Keratinocyte (primary cell): Measurements from ENCODE around the gene CILP2. TPM values are rescaled to one million over a fixed set of nuclear protein-coding genes. Genes with fewer than 3 reads are reported as not detected.

Source experiments
- DNase-seq: peaks from one replicate; pipeline ENCODE4 v3.0.0-alpha.2; 2011; ENCODE audit warnings: low read depth, missing footprints, low spot score
- FAIRE-seq: peaks from 2 replicates; lab custom pipeline; 2011; peaks lifted over from hg19 to GRCh38; lab: Jason Lieb, UNC
- H2AFZ ChIP-seq: 2 replicates; pipeline ENCODE4 v1.6.0; 2012; ENCODE audit warnings: low read length, control low read depth, inconsistent platforms; ENCODE audit not compliant: control insufficient read depth
- H3K27ac ChIP-seq: 2 replicates; pipeline ENCODE4 v1.5.1; 2011; ENCODE audit warnings: low read length; ENCODE audit not compliant: control insufficient read depth, insufficient read depth
- H3K27me3 ChIP-seq: 3 replicates; pipeline ENCODE4 v1.6.0; 2011; ENCODE audit warnings: low read length; ENCODE audit not compliant: control insufficient read depth, insufficient read depth; ENCODE audit errors: extremely low read depth
- H3K36me3 ChIP-seq, 2 experiments: 2 replicates in 1 of 2; 3 replicates in 1 of 2; pipeline ENCODE4 v1.5.1; 2011; ENCODE audit warnings: low read length in 2 of 2, mild to moderate bottlenecking in 1 of 2; ENCODE audit not compliant: control insufficient read depth in 2 of 2, insufficient read depth in 2 of 2; ENCODE audit errors: extremely low read depth in 1 of 2
- H3K4me1 ChIP-seq: 3 replicates; pipeline ENCODE4 v1.5.1; 2011; ENCODE audit warnings: low read length; ENCODE audit not compliant: control insufficient read depth, insufficient read depth; ENCODE audit errors: extremely low read depth
- H3K4me2 ChIP-seq: 3 replicates; pipeline ENCODE4 v1.6.0; 2011; ENCODE audit warnings: low read depth, low read length; ENCODE audit not compliant: control insufficient read depth, insufficient read depth; ENCODE audit errors: extremely low read depth
- H3K4me3 ChIP-seq, 3 experiments: fragments of 200-600 bp in 1 of 3; sonication (generic) in 1 of 3; 2 replicates in 2 of 3; 3 replicates in 1 of 3; pipeline ENCODE4 v1.5.1; 2011 to 2016; ENCODE audit warnings: low read length in 3 of 3, mild to moderate bottlenecking in 3 of 3, control low read depth in 2 of 3, inconsistent platforms in 1 of 3, low read depth in 1 of 3, mixed read lengths in 1 of 3, mixed run types in 1 of 3, moderate library complexity in 1 of 3; ENCODE audit not compliant: control insufficient read depth in 2 of 3, insufficient read depth in 2 of 3; ENCODE audit errors: extremely low read depth in 1 of 3
- H3K79me2 ChIP-seq: 2 replicates; pipeline ENCODE4 v1.6.0; 2012; ENCODE audit warnings: low read length; ENCODE audit not compliant: control insufficient read depth, insufficient read depth
- H3K9ac ChIP-seq: 3 replicates; pipeline ENCODE4 v1.6.0; 2011; ENCODE audit warnings: low read length; ENCODE audit not compliant: control insufficient read depth, insufficient read depth; ENCODE audit errors: extremely low read depth
- H3K9me1 ChIP-seq: 3 replicates; pipeline ENCODE4 v1.6.0; 2011; ENCODE audit warnings: low read length; ENCODE audit not compliant: control insufficient read depth, insufficient read depth; ENCODE audit errors: extremely low read depth
- H3K9me3 ChIP-seq: 2 replicates; pipeline ENCODE4 v1.5.1; 2012; ENCODE audit warnings: low read depth, low read length; ENCODE audit not compliant: control insufficient read depth
- H4K20me1 ChIP-seq: 3 replicates; pipeline ENCODE4 v1.6.0; 2011; ENCODE audit warnings: low read length; ENCODE audit not compliant: control insufficient read depth, insufficient read depth; ENCODE audit errors: extremely low read depth
- EZH2 ChIP-seq: IDR thresholded peaks from one replicate; pipeline ENCODE4 v1.6.1; 2012; ENCODE audit warnings: inconsistent platforms, mild to moderate bottlenecking, low read length, moderate library complexity
- dilution Hi-C: fragments of 300-500 bp; cut with MboI; formaldehyde crosslinking; loops from one replicate; pipeline ENCODE4 v1.7.0; 2020; ENCODE audit warnings: low sequenced_read_pairs; ENCODE audit not compliant: extremely low pct_ligation_motif_present
- polyA plus RNA-seq, 5 experiments: library from polyadenylated mRNA; depleted of rRNA in 3 of 5; stranded (reverse) in 3 of 5; stranded (forward) in 1 of 5; unstranded in 1 of 5; fragments of >200 nt; gene quantifications; 1 replicate in 1 of 5; 2 replicates in 3 of 5; 3 replicates in 1 of 5; pipeline versions ENCODE4 v1.2.1 to v1.2.3, GENCODE V29; 2011 to 2012; ENCODE audit warnings: missing spikeins in 2 of 5, low read depth in 1 of 5, low replicate concordance in 1 of 5
- TF ChIP-seq, protein P1 (sequence below), 3 experiments: IDR thresholded peaks in 1 of 3; conservative IDR thresholded peaks in 1 of 3; optimal IDR thresholded peaks in 1 of 3; 2 replicates in 2 of 3; 3 replicates in 1 of 3; pipeline versions ENCODE3 to v1.5.1; 2011; ENCODE audit warnings: low read length in 3 of 3, mild to moderate bottlenecking in 3 of 3, moderate library complexity in 2 of 3, control low read depth in 1 of 3, inconsistent platforms in 1 of 3; ENCODE audit not compliant: insufficient read depth in 2 of 3; ENCODE audit errors: extremely low read depth in 1 of 3

Gene CILP2
- polyA plus RNA-seq, 1 donor (not counting 4 experiments of a cell fraction or from before 2014, with no cell fraction given), result 0.07 TPM

DNA sequence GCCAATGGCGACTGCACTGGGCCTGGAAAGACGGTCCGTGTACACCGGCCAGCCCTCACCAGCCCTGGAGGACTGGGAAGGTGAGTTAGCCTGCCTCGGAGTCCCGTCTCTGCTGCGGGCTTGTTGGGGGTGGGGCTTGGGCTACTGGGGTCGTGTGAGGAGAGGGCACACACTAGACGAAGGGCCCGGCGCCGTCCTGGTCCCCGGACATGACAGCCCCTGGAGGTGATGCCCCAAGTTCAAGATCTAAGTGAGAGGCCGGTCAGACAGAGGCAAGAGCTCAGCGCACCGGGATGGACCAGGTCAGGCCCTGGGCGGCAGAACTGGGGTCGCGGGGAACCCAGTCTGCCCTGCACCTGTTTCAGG lies 1.6 kb downstream of the CILP2 start:
- H3K27ac ChIP-seq, result no peak overlapping the region
- DNase-seq (no peak), FAIRE-seq (no peak)
- H3K27me3 ChIP-seq, result peaks cover 37% of the 10 kb centered on the region
- no peak overlapping the region for H3K9ac ChIP-seq
- no peaks in the 10 kb centered on the region for H3K9me3 ChIP-seq
- no peaks in the 10 kb centered on the region for H3K79me2 ChIP-seq
- H3K4me3 ChIP-seq, result no peak overlapping the region
- dilution Hi-C loops, result no loop called here
- H3K4me1 ChIP-seq, result peaks cover 8% of the 10 kb centered on the region
- TF ChIP-seq, protein P1, sequence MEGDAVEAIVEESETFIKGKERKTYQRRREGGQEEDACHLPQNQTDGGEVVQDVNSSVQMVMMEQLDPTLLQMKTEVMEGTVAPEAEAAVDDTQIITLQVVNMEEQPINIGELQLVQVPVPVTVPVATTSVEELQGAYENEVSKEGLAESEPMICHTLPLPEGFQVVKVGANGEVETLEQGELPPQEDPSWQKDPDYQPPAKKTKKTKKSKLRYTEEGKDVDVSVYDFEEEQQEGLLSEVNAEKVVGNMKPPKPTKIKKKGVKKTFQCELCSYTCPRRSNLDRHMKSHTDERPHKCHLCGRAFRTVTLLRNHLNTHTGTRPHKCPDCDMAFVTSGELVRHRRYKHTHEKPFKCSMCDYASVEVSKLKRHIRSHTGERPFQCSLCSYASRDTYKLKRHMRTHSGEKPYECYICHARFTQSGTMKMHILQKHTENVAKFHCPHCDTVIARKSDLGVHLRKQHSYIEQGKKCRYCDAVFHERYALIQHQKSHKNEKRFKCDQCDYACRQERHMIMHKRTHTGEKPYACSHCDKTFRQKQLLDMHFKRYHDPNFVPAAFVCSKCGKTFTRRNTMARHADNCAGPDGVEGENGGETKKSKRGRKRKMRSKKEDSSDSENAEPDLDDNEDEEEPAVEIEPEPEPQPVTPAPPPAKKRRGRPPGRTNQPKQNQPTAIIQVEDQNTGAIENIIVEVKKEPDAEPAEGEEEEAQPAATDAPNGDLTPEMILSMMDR (optimal IDR thresholded peaks at IDR 0.05 in 1 of 3, IDR thresholded peaks at IDR 0.05 in 1 of 3, conservative IDR thresholded peaks at IDR 0.05 in 1 of 3; ENCODE audit: extremely low read depth in 1 of 3, insufficient read depth in 2 of 3, low read length in 3 of 3), result no peak
- no peak for TF ChIP-seq EZH2
- H4K20me1 ChIP-seq, result no peaks in the 10 kb centered on the region
- H3K36me3 ChIP-seq, result no peaks in the 10 kb centered on the region
- H2AFZ ChIP-seq, result no peak overlapping the region
- no peak overlapping the region for H3K4me2 ChIP-seq
- no peaks in the 10 kb centered on the region for H3K9me1 ChIP-seq

DNA sequence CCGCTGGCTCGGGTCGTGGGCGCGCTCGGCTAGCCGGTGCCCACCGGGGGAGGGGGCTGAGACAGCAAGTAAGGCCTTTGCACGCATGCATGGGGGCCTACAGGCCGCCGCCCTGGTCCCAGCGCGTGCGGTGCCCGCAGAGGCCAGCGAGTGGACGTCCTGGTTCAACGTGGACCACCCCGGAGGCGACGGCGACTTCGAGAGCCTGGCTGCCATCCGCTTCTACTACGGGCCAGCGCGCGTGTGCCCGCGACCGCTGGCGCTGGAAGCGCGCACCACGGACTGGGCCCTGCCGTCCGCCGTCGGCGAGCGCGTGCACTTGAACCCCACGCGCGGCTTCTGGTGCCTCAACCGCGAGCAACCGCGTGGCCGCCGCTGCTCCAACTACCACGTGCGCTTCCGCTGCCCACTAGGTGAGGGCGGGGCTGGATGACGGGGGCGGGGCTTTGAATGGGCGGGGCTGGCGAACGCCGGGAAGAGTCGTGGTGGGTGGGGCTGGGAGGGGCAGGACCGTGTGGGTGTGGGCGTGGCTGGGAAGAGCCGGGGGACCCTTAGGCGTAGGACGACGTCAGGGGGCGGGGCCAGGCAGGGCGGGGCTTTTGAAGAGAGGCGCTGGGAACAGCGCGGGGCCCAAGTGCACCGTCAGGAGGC lies 2.1 kb downstream of the CILP2 start:
- H3K27me3 ChIP-seq, result peaks cover 37% of the 10 kb centered on the region
- dilution Hi-C loops, result no loop called here
- H3K9ac ChIP-seq, result no peak overlapping the region
- H3K9me3 ChIP-seq, result no peaks in the 10 kb centered on the region
- DNase-seq (peak; percentile 40), FAIRE-seq (no peak)
- no peak overlapping the region for H3K27ac ChIP-seq
- peaks cover 8% of the 10 kb centered on the region for H3K4me1 ChIP-seq
- H4K20me1 ChIP-seq, result no peaks in the 10 kb centered on the region
- H3K79me2 ChIP-seq, result no peaks in the 10 kb centered on the region
- H3K36me3 ChIP-seq, result no peaks in the 10 kb centered on the region
- H3K4me3 ChIP-seq, result no peak overlapping the region
- no peak overlapping the region for H2AFZ ChIP-seq
- peak overlapping the region; percentile 64 for H3K4me2 ChIP-seq
- H3K9me1 ChIP-seq, result no peaks in the 10 kb centered on the region
- TF ChIP-seq EZH2, result no peak
- TF ChIP-seq, protein P1 (optimal IDR thresholded peaks at IDR 0.05 in 1 of 3, IDR thresholded peaks at IDR 0.05 in 1 of 3, conservative IDR thresholded peaks at IDR 0.05 in 1 of 3; ENCODE audit: extremely low read depth in 1 of 3, insufficient read depth in 2 of 3, low read length in 3 of 3), result no peak
